ENCODE data around the gene MLIP. TPM values are rescaled to one million over a fixed set of nuclear protein-coding genes. Genes with fewer than 3 reads are reported as not detected.

The MLIP gene
- total RNA-seq, 1 donor from 2014 or later, result not detected

- no peaks in the 10 kb centered on the region for H3K9me3 Mint-ChIP-seq
- H3K27me3 Mint-ChIP-seq (ENCODE audit: insufficient read depth, low read depth), result no peaks in the 10 kb centered on the region
- no peak overlapping the region for H3K4me2 ChIP-seq
- H3K36me3 ChIP-seq, result no peaks in the 10 kb centered on the region
- DNase-seq (ENCODE audit: low spot score), result no peak
- H3K27ac ChIP-seq, result no peak overlapping the region
- no peak overlapping the region for H2AFZ ChIP-seq (replicated peaks)
- no peak overlapping the region for H3K4me3 Mint-ChIP-seq
- H4K20me1 ChIP-seq (ENCODE audit: low read depth), result no peaks in the 10 kb centered on the region
- H3K79me2 ChIP-seq (ENCODE audit: low read depth), result no peaks in the 10 kb centered on the region
- H3K27ac Mint-ChIP-seq, result no peak overlapping the region
- H3K9me3 ChIP-seq (ENCODE audit: low read depth), result no peaks in the 10 kb centered on the region
- H3K9ac ChIP-seq, result no peak overlapping the region
- H3K27me3 ChIP-seq, result no peaks in the 10 kb centered on the region
- H3K36me3 Mint-ChIP-seq, result no peaks in the 10 kb centered on the region
- no peak for TF ChIP-seq CTCF (IDR thresholded peaks at IDR 0.05)
- no peak for TF ChIP-seq EZH2 (IDR thresholded peaks at IDR 0.05)
- TF ChIP-seq EZH2phosphoT487 (IDR thresholded peaks at IDR 0.05), result no peak
- no peaks in the 10 kb centered on the region for H3F3A ChIP-seq (ENCODE audit: low read depth)
- no peak overlapping the region for H3K4me3 ChIP-seq
- H3K4me1 Mint-ChIP-seq, result peaks cover 22% of the 10 kb centered on the region
- no peaks in the 10 kb centered on the region for H3K4me1 ChIP-seq
These were observed 24.8 kb upstream of the MLIP start for GRCh38 chr6:54086439-54086838.

DNA sequence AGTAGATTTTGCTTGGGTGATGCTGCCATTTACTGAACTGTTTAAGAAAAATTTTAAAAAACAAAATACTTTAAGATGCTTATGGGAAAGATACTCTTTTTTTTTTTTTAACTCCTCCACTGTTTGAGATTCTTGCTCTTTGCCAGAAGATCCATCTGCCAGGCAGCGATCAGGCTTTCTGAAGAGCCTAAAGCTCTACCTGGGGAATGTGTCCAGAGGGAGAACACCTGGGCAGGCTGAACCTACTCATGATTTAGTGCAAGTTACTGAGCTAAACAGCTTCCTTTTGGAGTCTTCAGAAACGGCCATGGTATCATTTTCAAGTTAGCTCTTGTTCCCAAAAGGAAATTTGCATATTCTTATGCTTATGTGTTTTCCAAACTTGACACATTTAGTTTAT is 23.5 kb upstream of the MLIP start:
- no peaks in the 10 kb centered on the region for H3K9me3 Mint-ChIP-seq
- H3K9ac ChIP-seq, result no peak overlapping the region
- DNase-seq (ENCODE audit: low spot score), result no peak
- H3K36me3 Mint-ChIP-seq, result no peaks in the 10 kb centered on the region
- H3K27me3 Mint-ChIP-seq (ENCODE audit: insufficient read depth, low read depth), result no peaks in the 10 kb centered on the region
- H3K4me3 Mint-ChIP-seq, result no peak overlapping the region
- H3K4me1 ChIP-seq, result no peaks in the 10 kb centered on the region
- no peak overlapping the region for H3K27ac ChIP-seq
- H3K4me3 ChIP-seq, result no peak overlapping the region
- no peaks in the 10 kb centered on the region for H3K79me2 ChIP-seq (ENCODE audit: low read depth)
- no peak overlapping the region for H3K27ac Mint-ChIP-seq
- H3K27me3 ChIP-seq, result no peaks in the 10 kb centered on the region
- no peak overlapping the region for H3K4me2 ChIP-seq
- no peaks in the 10 kb centered on the region for H4K20me1 ChIP-seq (ENCODE audit: low read depth)
- TF ChIP-seq CTCF (IDR thresholded peaks at IDR 0.05), result no peak
- no peak for TF ChIP-seq EZH2 (IDR thresholded peaks at IDR 0.05)
- TF ChIP-seq EZH2phosphoT487 (IDR thresholded peaks at IDR 0.05), result no peak
- no peaks in the 10 kb centered on the region for H3K9me3 ChIP-seq (ENCODE audit: low read depth)
- H3K4me1 Mint-ChIP-seq, result peaks cover 22% of the 10 kb centered on the region
- no peaks in the 10 kb centered on the region for H3K36me3 ChIP-seq
- H2AFZ ChIP-seq (replicated peaks), result no peak overlapping the region
- H3F3A ChIP-seq (ENCODE audit: low read depth), result no peaks in the 10 kb centered on the region

DNA sequence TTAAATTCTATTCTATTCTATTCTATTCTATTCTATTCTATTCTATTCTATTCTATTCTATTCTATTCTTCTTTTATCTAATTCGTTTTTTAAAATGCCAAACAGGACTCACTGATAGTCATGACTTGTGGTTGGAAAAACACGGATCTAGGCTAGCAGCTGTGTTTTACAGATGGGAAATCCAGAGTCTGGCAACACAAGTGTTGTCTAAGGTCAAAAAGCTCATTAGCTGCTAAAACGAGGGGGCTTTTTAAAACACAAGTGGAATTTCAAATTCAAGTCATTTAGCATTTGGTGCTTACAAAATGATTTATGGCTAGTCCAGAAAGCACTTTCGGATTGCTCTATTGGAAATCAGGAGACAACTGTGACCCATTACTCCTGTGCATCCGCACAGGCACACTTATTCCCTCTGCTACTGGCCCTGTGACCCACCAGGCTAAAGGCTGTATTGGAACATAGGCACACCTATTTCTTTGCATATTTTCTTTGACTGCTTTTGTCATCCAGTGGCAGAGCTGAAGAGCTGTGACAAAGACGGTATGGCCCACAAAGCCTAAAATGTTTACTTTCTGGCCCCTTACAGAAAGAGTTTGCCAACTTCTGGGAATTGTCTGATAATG is 17.8 kb upstream of the MLIP start:
- H3K9ac ChIP-seq, result no peak overlapping the region
- H3K4me2 ChIP-seq, result no peak overlapping the region
- Mint-ChIP-seq H3K27ac (no peak overlapping the region), H3K4me3 (no peak overlapping the region), H3K36me3 (no peaks in the 10 kb centered on the region), H3K4me1 (peaks cover 9% of the 10 kb centered on the region), H3K27me3 (ENCODE audit: insufficient read depth, low read depth) (no peaks in the 10 kb centered on the region), H3K9me3 (no peaks in the 10 kb centered on the region)
- H3K4me1 ChIP-seq, result no peaks in the 10 kb centered on the region
- no peaks in the 10 kb centered on the region for H3K79me2 ChIP-seq (ENCODE audit: low read depth)
- TF ChIP-seq EZH2phosphoT487 (IDR thresholded peaks at IDR 0.05) (no peak), CTCF (IDR thresholded peaks at IDR 0.05) (no peak), EZH2 (IDR thresholded peaks at IDR 0.05) (no peak)
- H3K27me3 ChIP-seq, result no peaks in the 10 kb centered on the region
- H3K27ac ChIP-seq, result no peak overlapping the region
- no peak for DNase-seq (ENCODE audit: low spot score)
- H4K20me1 ChIP-seq (ENCODE audit: low read depth), result no peaks in the 10 kb centered on the region
- H3K9me3 ChIP-seq (ENCODE audit: low read depth), result no peaks in the 10 kb centered on the region
- H3K4me3 ChIP-seq, result no peak overlapping the region
- H3K36me3 ChIP-seq, result no peaks in the 10 kb centered on the region
- H3F3A ChIP-seq (ENCODE audit: low read depth), result no peaks in the 10 kb centered on the region
- no peak overlapping the region for H2AFZ ChIP-seq (replicated peaks)

Data from neural progenitor cell (in vitro differentiated cells).